ENCODE data around the gene BTN2A1.

DNA sequence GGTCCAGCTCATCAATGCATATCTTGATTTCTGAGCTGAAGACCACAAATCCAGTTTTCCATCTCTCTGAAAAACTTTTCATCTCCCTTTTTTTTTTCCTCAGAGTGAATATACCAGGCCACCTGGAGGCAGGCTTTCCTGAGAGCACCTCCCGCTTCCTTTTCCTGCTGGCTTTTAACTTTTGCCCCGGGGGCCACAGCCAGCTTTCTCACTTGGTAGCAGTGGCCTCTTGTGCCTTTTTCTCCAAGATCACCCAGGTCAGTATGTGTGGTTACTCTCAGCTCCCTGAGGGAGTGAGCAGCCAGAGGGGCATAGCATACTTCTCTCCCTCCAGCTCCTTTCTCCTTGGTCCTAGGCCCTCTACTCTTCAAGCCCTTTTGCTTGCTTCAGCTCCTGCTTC lies 42.3 kb downstream of the BTN2A1 start, which contains the start of gene BTN1A1:
- TF ChIP-seq, protein P1, sequence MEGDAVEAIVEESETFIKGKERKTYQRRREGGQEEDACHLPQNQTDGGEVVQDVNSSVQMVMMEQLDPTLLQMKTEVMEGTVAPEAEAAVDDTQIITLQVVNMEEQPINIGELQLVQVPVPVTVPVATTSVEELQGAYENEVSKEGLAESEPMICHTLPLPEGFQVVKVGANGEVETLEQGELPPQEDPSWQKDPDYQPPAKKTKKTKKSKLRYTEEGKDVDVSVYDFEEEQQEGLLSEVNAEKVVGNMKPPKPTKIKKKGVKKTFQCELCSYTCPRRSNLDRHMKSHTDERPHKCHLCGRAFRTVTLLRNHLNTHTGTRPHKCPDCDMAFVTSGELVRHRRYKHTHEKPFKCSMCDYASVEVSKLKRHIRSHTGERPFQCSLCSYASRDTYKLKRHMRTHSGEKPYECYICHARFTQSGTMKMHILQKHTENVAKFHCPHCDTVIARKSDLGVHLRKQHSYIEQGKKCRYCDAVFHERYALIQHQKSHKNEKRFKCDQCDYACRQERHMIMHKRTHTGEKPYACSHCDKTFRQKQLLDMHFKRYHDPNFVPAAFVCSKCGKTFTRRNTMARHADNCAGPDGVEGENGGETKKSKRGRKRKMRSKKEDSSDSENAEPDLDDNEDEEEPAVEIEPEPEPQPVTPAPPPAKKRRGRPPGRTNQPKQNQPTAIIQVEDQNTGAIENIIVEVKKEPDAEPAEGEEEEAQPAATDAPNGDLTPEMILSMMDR (IDR thresholded peaks at IDR 0.05 in 4 of 5, conservative IDR thresholded peaks at IDR 0.05 in 1 of 5): no peak
- TF ChIP-seq POLR2A (IDR thresholded peaks at IDR 0.05): no peak
